Kidney (tissue), 14 donors: ENCODE data around the gene CFAP221. TPM values are rescaled to one million over a fixed set of nuclear protein-coding genes. Genes with fewer than 3 reads are reported as not detected.

Source experiments
- DNase-seq, 5 donors: peaks; one replicate each; pipeline ENCODE4 v3.0.0-alpha.2; 2013 to 2020
- FAIRE-seq: peaks from 2 replicates; lab custom pipeline; 2012; peaks lifted over from hg19 to GRCh38; lab: Jason Lieb, UNC
- H3K27ac ChIP-seq, 2 donors: one replicate each; pipeline ENCODE4 v1.7.0; 2013; ENCODE audit warnings: low read depth in 2 of 2, low read length in 2 of 2, inconsistent platforms in 1 of 2
- H3K27me3 ChIP-seq: one replicate; pipeline ENCODE4 v1.7.1; 2013; ENCODE audit warnings: low read length, inconsistent platforms; ENCODE audit not compliant: control insufficient read depth, insufficient read depth
- H3K36me3 ChIP-seq, 3 donors: one replicate each; pipeline versions ENCODE4 v1.7.0 to v1.7.1; 2013; ENCODE audit warnings: low read length in 3 of 3, control low read depth in 1 of 3, inconsistent platforms in 1 of 3; ENCODE audit not compliant: insufficient read depth in 3 of 3, control insufficient read depth in 2 of 3
- H3K4me1 ChIP-seq, 3 donors: one replicate each; pipeline versions ENCODE4 v1.7.0 to v1.7.1; 2013; ENCODE audit warnings: low read length in 3 of 3, inconsistent platforms in 1 of 3, low read depth in 1 of 3; ENCODE audit not compliant: control insufficient read depth in 2 of 3, insufficient read depth in 2 of 3
- H3K4me3 ChIP-seq, 3 donors: one replicate each; pipeline versions ENCODE4 v1.7.0 to v1.8.1; 2013; ENCODE audit warnings: low read length in 3 of 3, control low read depth in 1 of 3, inconsistent platforms in 1 of 3
- H3K9ac ChIP-seq, 3 donors: one replicate each; pipeline versions ENCODE4 v1.7.0 to v1.7.1; 2013; ENCODE audit warnings: low read length in 3 of 3, control low read depth in 1 of 3, inconsistent platforms in 1 of 3
- H3K9me3 ChIP-seq, 3 donors: one replicate each; pipeline versions ENCODE4 v1.7.0 to v1.7.1; 2013; ENCODE audit warnings: low read length in 3 of 3, control low read depth in 1 of 3, inconsistent platforms in 1 of 3; ENCODE audit not compliant: control insufficient read depth in 2 of 3, insufficient read depth in 1 of 3
- CTCF ChIP-seq: IDR thresholded peaks from 3 replicates; pipeline ENCODE4 v1.5.1; 2012; ENCODE audit warnings: mild to moderate bottlenecking, moderate library complexity, borderline replicate concordance; ENCODE audit not compliant: insufficient read depth; ENCODE audit errors: extremely low read depth
- intact Hi-C: fragments of 100-400 bp; cut with DNase I; formaldehyde crosslinking; loops from one replicate; pipeline ENCODE4 v1.11.1; 2022
- polyA plus RNA-seq: library from polyadenylated mRNA; stranded (reverse); fragments of 350-450 nt; fragmentation: Illumina TruSeq; extraction: RNeasy Lipid Tissue Mini Kit (QIAGEN cat#74804); gene quantifications from one replicate; pipeline ENCODE4 v1.2.3, GENCODE V29; 2014; ENCODE audit warnings: low read depth, low replicate concordance; ENCODE audit not compliant: insufficient read depth
- total RNA-seq: library from RNA; stranded (reverse); fragmentation: NEBNext Ultra II Directional; extraction: Animal tissue kit (Norgen Biotek cat#: 25700); gene quantifications from one replicate; pipeline ENCODE4 v1.2.1, GENCODE V29; 2021
- donor health status: control.
- donor health status: control.
- donor health status: control.
- donor health status: control.
- donor health status: control.
- donor health status: DM: yes; HTN: yes; CAD: no.
- donor health status: Normal renal cell carcinoma (clear cell type).

CFAP221 gene
- total and polyA plus RNA-seq, 2 donors from 2014 or later = 15.9 to 58.7 TPM

GRCh38 chr2:119520696-119521432, 23.4 kb upstream of the CFAP221 start:
- FAIRE-seq = no peak
- no peak overlapping the region for H3K4me3 ChIP-seq
- no peak overlapping the region for H3K27ac ChIP-seq
- intact Hi-C loops = no loop called here
- H3K4me1 ChIP-seq = no peaks in the 10 kb centered on the region
- no peak overlapping the region for H3K9ac ChIP-seq
- peak in 2 of 5 donors; percentile 45 to 47 for DNase-seq
- no peaks in the 10 kb centered on the region for H3K9me3 ChIP-seq
- H3K36me3 ChIP-seq = no peaks in the 10 kb centered on the region
- TF ChIP-seq CTCF = no peak
- peaks cover 12% of the 10 kb centered on the region for H3K27me3 ChIP-seq

- Histone ChIP-seq H3K27ac (no peak overlapping the region), H3K36me3 (no peaks in the 10 kb centered on the region), H3K9ac (no peak overlapping the region), H3K4me1 (no peaks in the 10 kb centered on the region), H3K4me3 (no peak overlapping the region), H3K27me3 (peaks cover 12% of the 10 kb centered on the region), H3K9me3 (no peaks in the 10 kb centered on the region)
- DNase-seq (peak in 1 of 5 donors; percentile 54), FAIRE-seq (no peak)
- intact Hi-C loops = no loop called here
- TF ChIP-seq CTCF = no peak
Measured at GRCh38 chr2:119521433-119522050, 22.7 kb upstream of the CFAP221 start.

- FAIRE-seq = no peak
- Histone ChIP-seq H3K27ac (no peak overlapping the region), H3K4me1 (no peaks in the 10 kb centered on the region), H3K9ac (no peak overlapping the region), H3K36me3 (no peaks in the 10 kb centered on the region), H3K4me3 (no peak overlapping the region), H3K9me3 (no peaks in the 10 kb centered on the region), H3K27me3 (peaks cover 12% of the 10 kb centered on the region)
- no peak for TF ChIP-seq CTCF
- intact Hi-C loops = no loop called here
- DNase-seq = no peak
Measured at GRCh38 chr2:119522671-119523070, 21.6 kb upstream of the CFAP221 start.
